Measurements from ENCODE around the gene PKIG.

DNA sequence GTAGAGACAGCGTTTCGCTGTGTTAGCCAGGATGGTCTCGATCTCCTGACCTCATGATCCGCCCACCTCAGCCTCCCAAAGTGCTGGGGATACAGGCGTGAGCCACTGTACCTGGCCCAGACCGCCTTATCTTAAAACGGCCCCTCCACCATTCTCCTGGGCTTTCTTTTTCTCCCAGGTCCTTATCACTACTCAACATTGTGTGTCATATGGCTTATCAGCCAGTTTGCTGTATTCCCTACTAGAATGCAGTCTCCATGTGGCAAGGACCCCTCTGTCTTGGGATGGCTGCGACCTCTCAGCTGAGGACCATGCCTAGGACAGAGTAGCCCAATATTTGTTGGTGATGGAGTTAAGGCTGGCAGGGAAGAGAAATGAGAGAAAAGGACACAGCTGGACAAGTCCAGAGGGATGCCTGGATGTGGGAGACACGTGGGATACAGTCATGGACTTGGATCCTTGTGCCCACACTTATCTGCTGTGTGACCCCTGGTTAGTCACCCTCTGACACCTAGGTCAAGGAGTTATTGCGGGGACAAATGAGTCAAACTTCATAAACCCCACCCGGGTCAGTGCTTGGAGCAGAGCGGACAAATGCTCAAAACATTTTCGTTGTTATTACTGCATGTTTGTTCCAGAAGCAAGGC, 45.1 kb downstream of the PKIG start:
- no peak for TF ChIP-seq CTCF (IDR thresholded peaks at IDR 0.05; ENCODE audit: insufficient read depth, low read length)
- no peak for TF ChIP-seq POLR2AphosphoS5 (IDR thresholded peaks at IDR 0.05; ENCODE audit: low read depth)

Measured in HL-60 (cell line).